ENCODE data around the gene GNAL. TPM values are rescaled to one million over a fixed set of nuclear protein-coding genes. Genes with fewer than 3 reads are reported as not detected.

Gene GNAL
- total RNA-seq, 2 donors from 2014 or later: 2.1 to 33.0 TPM

DNA sequence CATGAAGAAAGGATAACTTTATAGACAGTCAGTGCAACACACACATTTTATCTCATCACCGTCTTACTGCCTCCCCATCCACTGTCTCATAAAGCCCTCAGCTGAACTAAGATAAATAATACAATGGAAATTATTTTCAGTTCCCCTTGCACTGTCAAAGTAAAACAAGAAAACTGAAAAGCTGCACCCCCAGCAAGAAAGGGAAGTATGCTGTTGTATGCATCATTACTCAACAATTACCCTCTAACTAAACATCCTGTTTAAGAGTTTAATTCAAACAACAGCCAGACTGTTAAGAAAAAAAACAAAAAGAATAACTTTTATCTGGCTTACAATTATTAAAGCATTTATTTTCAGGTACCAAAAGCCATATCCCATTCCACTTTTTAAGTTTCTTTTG is 194.1 kb downstream of the GNAL start:
- no peak for TF ChIP-seq POLR2A (IDR thresholded peaks at IDR 0.05)
- TF ChIP-seq, protein P1, sequence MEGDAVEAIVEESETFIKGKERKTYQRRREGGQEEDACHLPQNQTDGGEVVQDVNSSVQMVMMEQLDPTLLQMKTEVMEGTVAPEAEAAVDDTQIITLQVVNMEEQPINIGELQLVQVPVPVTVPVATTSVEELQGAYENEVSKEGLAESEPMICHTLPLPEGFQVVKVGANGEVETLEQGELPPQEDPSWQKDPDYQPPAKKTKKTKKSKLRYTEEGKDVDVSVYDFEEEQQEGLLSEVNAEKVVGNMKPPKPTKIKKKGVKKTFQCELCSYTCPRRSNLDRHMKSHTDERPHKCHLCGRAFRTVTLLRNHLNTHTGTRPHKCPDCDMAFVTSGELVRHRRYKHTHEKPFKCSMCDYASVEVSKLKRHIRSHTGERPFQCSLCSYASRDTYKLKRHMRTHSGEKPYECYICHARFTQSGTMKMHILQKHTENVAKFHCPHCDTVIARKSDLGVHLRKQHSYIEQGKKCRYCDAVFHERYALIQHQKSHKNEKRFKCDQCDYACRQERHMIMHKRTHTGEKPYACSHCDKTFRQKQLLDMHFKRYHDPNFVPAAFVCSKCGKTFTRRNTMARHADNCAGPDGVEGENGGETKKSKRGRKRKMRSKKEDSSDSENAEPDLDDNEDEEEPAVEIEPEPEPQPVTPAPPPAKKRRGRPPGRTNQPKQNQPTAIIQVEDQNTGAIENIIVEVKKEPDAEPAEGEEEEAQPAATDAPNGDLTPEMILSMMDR (IDR thresholded peaks at IDR 0.05): no peak
- 61 to 76% methylated on average over 1 of the region's 1 CpG for WGBS, 2 donors
- intact Hi-C loops (cut with DNase I): no loop called here
- H3K4me1 ChIP-seq: no peaks in the 10 kb centered on the region
- H3K27me3 ChIP-seq: no peaks in the 10 kb centered on the region
- H3K4me3 ChIP-seq: no peak overlapping the region
- ATAC-seq (no peak), DNase-seq (no peak)
- peak overlapping the region in 1 of 4 donors; percentile 20 for H3K27ac ChIP-seq
- no peaks in the 10 kb centered on the region for H3K9me3 ChIP-seq
- peaks cover 0 to 17% of the 10 kb centered on the region in 2 donors for H3K36me3 ChIP-seq (replicated peaks in 1 of 2; ENCODE audit: insufficient read depth in 1 of 2, low read depth in 2 of 2)

GRCh38 chr18:11884396-11885030 is 195.4 kb downstream of the GNAL start:
- H3K4me1 ChIP-seq: no peaks in the 10 kb centered on the region
- H3K9me3 ChIP-seq: no peaks in the 10 kb centered on the region
- DNase-seq (no peak), ATAC-seq (no peak)
- 90 to 93% methylated on average over 11 to 12 of the region's 12 CpGs for WGBS, 2 donors
- H3K27me3 ChIP-seq: no peaks in the 10 kb centered on the region
- H3K4me3 ChIP-seq: no peak overlapping the region
- H3K27ac ChIP-seq: no peak overlapping the region
- peaks cover 0 to 18% of the 10 kb centered on the region in 2 donors for H3K36me3 ChIP-seq (replicated peaks in 1 of 2; ENCODE audit: insufficient read depth in 1 of 2, low read depth in 2 of 2)
- intact Hi-C loops (cut with DNase I): no loop called here
- no peak for TF ChIP-seq POLR2A (IDR thresholded peaks at IDR 0.05)
- TF ChIP-seq, protein P1 (IDR thresholded peaks at IDR 0.05): no peak

DNA sequence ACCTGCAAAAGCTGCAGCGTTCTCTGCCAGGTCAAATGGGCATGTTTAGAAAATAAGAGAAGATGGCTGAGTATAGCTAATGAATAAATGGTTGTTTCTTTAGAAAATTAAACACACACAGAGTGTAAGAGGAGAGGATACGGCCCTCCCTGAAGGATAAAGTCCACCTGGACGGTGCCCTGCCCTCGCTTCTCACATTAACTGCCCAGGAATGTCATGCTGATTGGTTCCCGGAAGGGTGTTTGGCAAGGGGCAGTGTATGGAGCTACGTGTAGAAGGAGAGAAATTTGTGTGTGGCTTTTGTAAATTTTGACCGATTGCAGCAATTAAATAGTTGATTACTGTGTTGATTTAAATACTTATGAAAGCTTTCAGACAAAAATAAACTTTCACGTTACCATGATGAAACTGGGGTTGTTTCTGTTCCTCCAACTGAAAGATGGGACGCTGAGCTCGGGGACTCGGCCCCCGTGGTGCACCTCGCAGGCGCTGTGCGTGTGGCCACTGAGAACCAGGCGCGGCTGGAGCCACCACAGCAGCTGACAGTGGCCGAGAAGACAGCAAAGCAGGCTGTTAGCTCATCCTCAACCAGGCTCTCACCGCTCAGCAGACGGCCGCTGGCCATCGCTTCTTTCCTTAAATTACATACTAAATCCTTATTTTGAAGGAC is 196.3 kb downstream of the GNAL start:
- DNase-seq (peak in 1 of 4 donors; percentile 41), ATAC-seq (no peak)
- no peaks in the 10 kb centered on the region for H3K9me3 ChIP-seq
- 77 to 90% methylated on average over 22 of the region's 22 CpGs for WGBS, 2 donors
- no peaks in the 10 kb centered on the region for H3K4me1 ChIP-seq
- no peaks in the 10 kb centered on the region for H3K27me3 ChIP-seq
- no peak overlapping the region for H3K27ac ChIP-seq
- intact Hi-C loops (cut with DNase I): no loop called here
- H3K4me3 ChIP-seq: no peak overlapping the region
- TF ChIP-seq POLR2A (IDR thresholded peaks at IDR 0.05): no peak
- TF ChIP-seq, protein P1 (IDR thresholded peaks at IDR 0.05): no peak
- H3K36me3 ChIP-seq (replicated peaks in 1 of 2; ENCODE audit: insufficient read depth in 1 of 2, low read depth in 2 of 2): peaks cover 0 to 20% of the 10 kb centered on the region in 2 donors

DNA sequence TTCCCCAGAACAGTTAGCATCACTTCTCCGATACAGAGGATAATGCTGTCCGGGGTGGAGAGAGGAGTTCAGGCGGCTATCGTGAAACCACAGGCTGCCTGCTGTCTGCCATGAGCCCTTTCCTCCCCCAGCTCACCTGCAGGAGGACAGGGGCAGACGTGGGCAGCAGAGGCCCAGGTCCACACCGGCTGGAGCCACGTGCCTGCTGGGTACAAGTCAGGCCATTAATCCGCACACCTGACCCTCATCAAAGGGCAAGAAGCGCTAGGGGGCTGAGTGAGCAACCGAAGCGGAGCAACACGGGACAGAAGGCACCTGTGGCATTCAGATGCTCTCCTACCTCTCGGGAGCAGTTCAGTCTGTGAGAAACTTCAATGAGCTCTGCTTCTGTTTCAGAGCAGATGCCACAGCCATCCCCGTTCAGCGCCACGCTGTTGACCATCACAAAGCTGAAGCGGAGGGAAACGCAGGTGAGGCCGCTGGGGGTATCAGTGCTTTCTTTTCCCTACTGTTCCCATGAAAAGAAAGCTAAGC is 197.6 kb downstream of the GNAL start:
- no peak for ATAC-seq
- no peak for TF ChIP-seq POLR2A (IDR thresholded peaks at IDR 0.05)
- TF ChIP-seq, protein P1 (IDR thresholded peaks at IDR 0.05): no peak
- intact Hi-C loops (cut with DNase I): no loop called here
- Histone ChIP-seq H3K4me3 (no peak overlapping the region), H3K36me3 (replicated peaks in 1 of 2; ENCODE audit: insufficient read depth in 1 of 2, low read depth in 2 of 2) (peaks cover 0 to 23% of the 10 kb centered on the region in 2 donors), H3K9me3 (no peaks in the 10 kb centered on the region), H3K4me1 (no peaks in the 10 kb centered on the region), H3K27me3 (no peaks in the 10 kb centered on the region), H3K27ac (no peak overlapping the region)
- DNase-seq: no peak
- 91 to 96% methylated on average over 12 to 19 of the region's 19 CpGs for WGBS, 2 donors

Data from body of pancreas (tissue), 4 donors.